ENCODE results near the gene FBRS.

FBRS gene

GRCh38 chr16:30650369-30651123, 7.7 kb upstream of the FBRS start, which contains the start of gene PRR14:
Gene PRR14 (plus strand): TSS chr16:30650960. CDS start chr16:30651646, 686 bp downstream.
- Histone ChIP-seq H3K27ac (ENCODE audit: low read depth, low read length) (peak within 1 kb of the TSS; percentile 98), H3K4me3 (ENCODE audit: low read length) (peak within 1 kb of the TSS; percentile 99), H3K4me1 (ENCODE audit: control insufficient read depth, insufficient read depth, low read length) (peaks cover 10% of the 10 kb centered on the region), H3K27me3 (ENCODE audit: control insufficient read depth, insufficient read depth, low read length) (no peaks in the 10 kb centered on the region), H3K36me3 (ENCODE audit: control insufficient read depth, insufficient read depth, low read length) (peaks cover 16% of the 10 kb centered on the region), H3K9ac (ENCODE audit: low read length) (peak within 1 kb of the TSS; percentile 97)

DNA sequence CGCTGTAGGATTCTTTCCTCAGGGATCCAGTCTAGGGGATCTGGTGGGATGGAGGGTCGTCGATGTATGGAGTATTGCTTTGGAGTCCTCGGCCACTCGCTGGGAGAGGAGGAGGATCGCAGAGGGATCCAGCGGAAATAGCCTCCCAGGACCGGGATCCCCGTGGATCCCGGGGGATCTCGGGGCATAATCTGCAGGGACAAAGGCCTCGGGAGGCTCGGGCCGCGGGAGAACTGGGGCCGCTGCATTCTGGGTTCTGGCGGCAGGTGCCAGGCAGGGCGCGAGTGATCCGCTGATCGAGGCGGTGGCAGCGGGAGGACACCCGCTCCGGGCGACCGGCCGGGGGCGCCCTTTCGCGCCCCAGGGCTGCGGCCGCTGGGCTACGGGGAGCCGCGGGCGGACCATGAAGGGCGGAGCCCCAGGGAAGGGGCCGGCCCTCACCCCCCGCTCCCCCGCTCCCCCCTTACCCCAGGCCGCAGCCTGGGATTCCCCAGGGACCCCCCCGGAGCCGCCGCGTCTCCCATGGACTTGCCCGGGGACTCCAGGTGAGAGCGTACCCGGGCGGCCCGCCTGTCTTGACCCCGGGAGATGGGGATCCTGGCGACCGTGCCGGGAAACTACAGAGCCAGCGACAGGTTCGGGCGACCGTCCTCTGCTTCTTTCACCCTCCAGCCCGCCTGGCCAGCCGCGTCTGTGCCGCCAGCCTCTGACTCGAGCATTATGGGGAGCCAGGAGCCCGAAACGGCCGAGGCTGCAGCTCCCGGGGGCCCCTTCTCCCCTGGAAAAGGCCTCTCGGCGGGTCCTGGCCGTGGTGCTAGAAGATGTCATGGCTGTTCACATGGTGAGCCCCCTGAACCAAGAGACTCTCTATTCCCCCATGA, 6.9 kb upstream of the FBRS start:
- Histone ChIP-seq H3K4me1 (ENCODE audit: control insufficient read depth, insufficient read depth, low read length) (peaks cover 10% of the 10 kb centered on the region), H3K9ac (ENCODE audit: low read length) (peak overlapping the region; percentile 97), H3K27ac (ENCODE audit: low read depth, low read length) (peak overlapping the region; percentile 98), H3K27me3 (ENCODE audit: control insufficient read depth, insufficient read depth, low read length) (no peaks in the 10 kb centered on the region), H3K4me3 (ENCODE audit: low read length) (peak overlapping the region; percentile 99), H3K36me3 (ENCODE audit: control insufficient read depth, insufficient read depth, low read length) (peaks cover 24% of the 10 kb centered on the region)

GRCh38 chr16:30652005-30652296, 6.3 kb upstream of the FBRS start:
- peak overlapping the region; percentile 98 for H3K27ac ChIP-seq (ENCODE audit: low read depth, low read length)
- H3K9ac ChIP-seq (ENCODE audit: low read length), result peak overlapping the region; percentile 80
- peaks cover 26% of the 10 kb centered on the region for H3K36me3 ChIP-seq (ENCODE audit: control insufficient read depth, insufficient read depth, low read length)

DNA sequence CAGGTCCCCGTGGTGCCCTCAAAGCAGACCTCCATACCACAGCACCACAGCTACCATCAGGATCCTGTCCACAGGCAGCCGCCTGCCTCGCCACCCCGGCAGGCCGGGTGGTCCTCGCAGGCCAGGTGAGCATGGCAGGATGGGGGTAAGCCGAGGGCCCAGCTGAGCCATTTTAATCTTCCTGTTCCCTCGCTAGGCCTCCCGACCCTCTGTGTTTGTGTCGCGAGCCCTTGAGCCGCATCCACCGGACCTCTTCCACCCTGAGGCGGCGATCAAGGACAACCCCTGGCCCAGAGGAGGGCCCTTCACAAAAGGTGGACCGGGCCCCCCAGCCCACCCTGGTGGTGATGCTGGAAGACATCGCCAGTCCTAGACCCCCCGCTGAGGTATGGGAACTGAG, 5.5 kb upstream of the FBRS start:
- H3K36me3 ChIP-seq (ENCODE audit: control insufficient read depth, insufficient read depth, low read length), result peaks cover 26% of the 10 kb centered on the region

More at GRCh38 chr16:30652005-30652296, 6.3 kb upstream of the FBRS start:
- Histone ChIP-seq H3K4me1 (ENCODE audit: control insufficient read depth, insufficient read depth, low read length) (peaks cover 10% of the 10 kb centered on the region), H3K27me3 (ENCODE audit: control insufficient read depth, insufficient read depth, low read length) (no peaks in the 10 kb centered on the region), H3K4me3 (ENCODE audit: low read length) (peak overlapping the region; percentile 99)

GRCh38 chr16:30654856-30655255, 3.4 kb upstream of the FBRS start:
- Histone ChIP-seq H3K36me3 (ENCODE audit: control insufficient read depth, insufficient read depth, low read length) (peaks cover 28% of the 10 kb centered on the region), H3K4me3 (ENCODE audit: low read length) (no peak overlapping the region), H3K27ac (ENCODE audit: low read depth, low read length) (no peak overlapping the region), H3K27me3 (ENCODE audit: control insufficient read depth, insufficient read depth, low read length) (no peaks in the 10 kb centered on the region), H3K4me1 (ENCODE audit: control insufficient read depth, insufficient read depth, low read length) (peaks cover 16% of the 10 kb centered on the region), H3K9ac (ENCODE audit: low read length) (no peak overlapping the region)

More for the DNA sequence above, 5.5 kb upstream of the FBRS start:
- Histone ChIP-seq H3K27ac (ENCODE audit: low read depth, low read length) (no peak overlapping the region), H3K9ac (ENCODE audit: low read length) (no peak overlapping the region), H3K4me3 (ENCODE audit: low read length) (no peak overlapping the region), H3K4me1 (ENCODE audit: control insufficient read depth, insufficient read depth, low read length) (peaks cover 16% of the 10 kb centered on the region), H3K27me3 (ENCODE audit: control insufficient read depth, insufficient read depth, low read length) (no peaks in the 10 kb centered on the region)

GRCh38 chr16:30655815-30656347, 2.4 kb upstream of the FBRS start:
- Histone ChIP-seq H3K36me3 (ENCODE audit: control insufficient read depth, insufficient read depth, low read length) (peaks cover 28% of the 10 kb centered on the region), H3K4me3 (ENCODE audit: low read length) (no peak overlapping the region), H3K4me1 (ENCODE audit: control insufficient read depth, insufficient read depth, low read length) (peaks cover 23% of the 10 kb centered on the region), H3K27me3 (ENCODE audit: control insufficient read depth, insufficient read depth, low read length) (no peaks in the 10 kb centered on the region), H3K27ac (ENCODE audit: low read depth, low read length) (no peak overlapping the region), H3K9ac (ENCODE audit: low read length) (no peak overlapping the region)

- Histone ChIP-seq H3K9ac (ENCODE audit: low read length) (no peak overlapping the region), H3K4me3 (ENCODE audit: low read length) (no peak overlapping the region), H3K4me1 (ENCODE audit: control insufficient read depth, insufficient read depth, low read length) (peaks cover 28% of the 10 kb centered on the region), H3K27ac (ENCODE audit: low read depth, low read length) (no peak overlapping the region), H3K27me3 (ENCODE audit: control insufficient read depth, insufficient read depth, low read length) (no peaks in the 10 kb centered on the region), H3K36me3 (ENCODE audit: control insufficient read depth, insufficient read depth, low read length) (peaks cover 30% of the 10 kb centered on the region)
These were observed 1.8 kb upstream of the FBRS start for GRCh38 chr16:30656388-30656787.

GRCh38 chr16:30656974-30657865, 1.0 kb upstream of the FBRS start:
- H3K27me3 ChIP-seq (ENCODE audit: control insufficient read depth, insufficient read depth, low read length), result no peaks in the 10 kb centered on the region
- H3K36me3 ChIP-seq (ENCODE audit: control insufficient read depth, insufficient read depth, low read length), result peaks cover 35% of the 10 kb centered on the region
- peak overlapping the region; percentile 71 for H3K9ac ChIP-seq (ENCODE audit: low read length)
- peak overlapping the region; percentile 83 for H3K4me3 ChIP-seq (ENCODE audit: low read length)
- peak overlapping the region; percentile 85 for H3K27ac ChIP-seq (ENCODE audit: low read depth, low read length)
- H3K4me1 ChIP-seq (ENCODE audit: control insufficient read depth, insufficient read depth, low read length), result peaks cover 26% of the 10 kb centered on the region

DNA sequence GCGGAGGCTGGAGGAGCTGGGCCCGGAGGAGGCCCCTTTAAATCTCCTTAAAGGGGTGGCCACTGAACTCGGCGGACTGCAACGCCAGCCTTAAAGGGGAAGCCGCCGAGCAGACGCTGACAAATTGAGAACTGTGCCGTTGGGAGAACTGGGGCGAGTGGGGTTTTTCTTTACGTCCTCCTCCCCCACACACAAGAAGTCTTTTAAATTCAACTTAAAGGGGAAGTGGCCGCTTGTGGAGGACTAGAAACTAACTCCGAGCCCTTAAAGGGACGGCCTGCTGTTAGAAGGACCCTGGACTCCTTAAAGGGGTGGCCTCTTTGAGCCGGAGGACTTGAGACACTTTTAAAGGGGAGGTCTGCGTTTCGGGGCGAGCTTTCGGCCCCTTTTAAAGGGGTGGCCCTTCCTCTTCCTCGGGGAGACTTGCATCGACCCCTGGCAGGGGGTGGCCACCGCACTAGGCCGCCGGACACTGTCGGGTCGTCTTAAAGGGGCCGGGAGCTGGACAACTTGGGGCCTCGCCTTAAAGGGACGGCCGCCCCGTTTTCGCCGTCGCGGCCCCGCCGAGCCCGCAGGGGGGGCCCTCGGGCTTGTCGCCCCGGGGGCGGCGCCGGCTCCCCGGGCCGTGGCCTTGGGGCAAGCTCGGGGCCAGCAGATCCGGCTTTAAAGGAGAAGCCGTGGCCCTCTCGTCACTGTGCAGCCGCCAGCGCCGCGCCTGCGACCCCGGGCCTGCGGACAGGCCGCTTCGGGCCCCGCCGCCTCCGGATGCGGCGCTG, 688 bp downstream of the FBRS start:
- no peaks in the 10 kb centered on the region for H3K27me3 ChIP-seq (ENCODE audit: control insufficient read depth, insufficient read depth, low read length)
- peaks cover 48% of the 10 kb centered on the region for H3K36me3 ChIP-seq (ENCODE audit: control insufficient read depth, insufficient read depth, low read length)
- peaks cover 21% of the 10 kb centered on the region for H3K4me1 ChIP-seq (ENCODE audit: control insufficient read depth, insufficient read depth, low read length)
- peak overlapping the region; percentile 98 for H3K27ac ChIP-seq (ENCODE audit: low read depth, low read length)
- H3K9ac ChIP-seq (ENCODE audit: low read length), result peak overlapping the region; percentile 95
- peak overlapping the region; percentile 96 for H3K4me3 ChIP-seq (ENCODE audit: low read length)

GRCh38 chr16:30659507-30660423, 1.5 kb downstream of the FBRS start:
- Histone ChIP-seq H3K4me3 (ENCODE audit: low read length) (peak overlapping the region; percentile 96), H3K4me1 (ENCODE audit: control insufficient read depth, insufficient read depth, low read length) (peaks cover 21% of the 10 kb centered on the region), H3K27ac (ENCODE audit: low read depth, low read length) (peak overlapping the region; percentile 98), H3K27me3 (ENCODE audit: control insufficient read depth, insufficient read depth, low read length) (no peaks in the 10 kb centered on the region), H3K36me3 (ENCODE audit: control insufficient read depth, insufficient read depth, low read length) (peaks cover 45% of the 10 kb centered on the region), H3K9ac (ENCODE audit: low read length) (peak overlapping the region; percentile 95)
